ENCODE results near the gene UNC80.

The UNC80 gene

GRCh38 chr2:209868271-209868994 is 96.8 kb downstream of the UNC80 start:
- TF ChIP-seq CTCF (IDR thresholded peaks at IDR 0.05; ENCODE audit: borderline replicate concordance, insufficient read depth, low read depth, low read length): no peak
- no peak overlapping the region for H3K4me3 ChIP-seq (ENCODE audit: low read depth, low read length)

GRCh38 chr2:209870067-209870466 is 98.4 kb downstream of the UNC80 start:
- no peak overlapping the region for H3K4me3 ChIP-seq (ENCODE audit: low read depth, low read length)
- TF ChIP-seq CTCF (IDR thresholded peaks at IDR 0.05; ENCODE audit: borderline replicate concordance, insufficient read depth, low read depth, low read length): no peak

- TF ChIP-seq CTCF (IDR thresholded peaks at IDR 0.05; ENCODE audit: borderline replicate concordance, insufficient read depth, low read depth, low read length): no peak
- H3K4me3 ChIP-seq (ENCODE audit: low read depth, low read length): no peak overlapping the region
Measured at GRCh38 chr2:209872675-209873074, 101.0 kb downstream of the UNC80 start.

GRCh38 chr2:209875270-209875669 is 103.6 kb downstream of the UNC80 start:
- TF ChIP-seq CTCF (IDR thresholded peaks at IDR 0.05; ENCODE audit: borderline replicate concordance, insufficient read depth, low read depth, low read length): no peak
- H3K4me3 ChIP-seq (ENCODE audit: low read depth, low read length): no peak overlapping the region

- no peak for TF ChIP-seq CTCF (IDR thresholded peaks at IDR 0.05; ENCODE audit: borderline replicate concordance, insufficient read depth, low read depth, low read length)
- H3K4me3 ChIP-seq (ENCODE audit: low read depth, low read length): no peak overlapping the region
Measured at GRCh38 chr2:209876211-209876610, 104.6 kb downstream of the UNC80 start.

- TF ChIP-seq CTCF (IDR thresholded peaks at IDR 0.05; ENCODE audit: borderline replicate concordance, insufficient read depth, low read depth, low read length): no peak
- no peak overlapping the region for H3K4me3 ChIP-seq (ENCODE audit: low read depth, low read length)
Measured at GRCh38 chr2:209878701-209879100, 107.1 kb downstream of the UNC80 start.

GRCh38 chr2:209900638-209901037 is 129.0 kb downstream of the UNC80 start:
- TF ChIP-seq CTCF (IDR thresholded peaks at IDR 0.05; ENCODE audit: borderline replicate concordance, insufficient read depth, low read depth, low read length): no peak
- H3K4me3 ChIP-seq (ENCODE audit: low read depth, low read length): no peak overlapping the region

All from GM12875 (cell line).